ENCODE results near the gene UNC5CL.

- TF ChIP-seq EZH2phosphoT487 (IDR thresholded peaks at IDR 0.05; ENCODE audit: borderline replicate concordance): no peak
- TF ChIP-seq CTCF (conservative IDR thresholded peaks at IDR 0.05; ENCODE audit: low read length): no peak
Observed at GRCh38 chr6:41065550-41066026, 26.6 kb upstream of the UNC5CL start.
